Vagina (tissue), 2 donors: Measurements from ENCODE around the gene ERC2. TPM values are rescaled to one million over a fixed set of nuclear protein-coding genes. Genes with fewer than 3 reads are reported as not detected.
"Not testable (repeated sequence)": the region's sequence is repeated elsewhere in the genome, so short reads cannot be mapped to it uniquely, and the experiment has no call there.

Source experiments
- DNase-seq, 2 donors: peaks; one replicate each; pipeline ENCODE4 v3.0.0-alpha.2; 2017; ENCODE audit errors: extremely low spot score in 2 of 2
- H3K27ac ChIP-seq: fragments of 200-600 bp; sonication (generic); one replicate; pipeline ENCODE4 v1.5.1; 2019
- H3K27me3 ChIP-seq: fragments of 200-600 bp; sonication (generic); one replicate; pipeline ENCODE4 v1.5.1; 2019
- H3K36me3 ChIP-seq, 2 donors: fragments of 200-600 bp; sonication (generic); one replicate each; pipeline ENCODE4 v1.5.1; 2017 to 2019
- H3K4me1 ChIP-seq: fragments of 200-600 bp; sonication (generic); one replicate; pipeline ENCODE4 v1.5.1; 2019
- H3K4me3 ChIP-seq, 2 donors: fragments of 200-600 bp; sonication (generic); 1 replicate in 1 of 2; 2 replicates in 1 of 2; pipeline ENCODE4 v1.5.1; 2016 to 2019
- H3K9me3 ChIP-seq: fragments of 200-600 bp; sonication (generic); one replicate; pipeline ENCODE4 v1.5.1; 2019
- CTCF ChIP-seq, 3 experiments: fragments of 450-650 bp in 2 of 3; fragments of 200-600 bp in 1 of 3; sonication (generic) in 1 of 3; IDR thresholded peaks; one replicate each; pipeline ENCODE4 v1.5.1; 2017 to 2019; ENCODE audit warnings: antibody characterized with exemption in 3 of 3, mild to moderate bottlenecking in 2 of 3, moderate library complexity in 2 of 3
- POLR2A ChIP-seq, 2 donors: fragments of 450-650 bp; IDR thresholded peaks; one replicate each; pipeline ENCODE4 v1.6.1; 2017; ENCODE audit warnings: antibody characterized with exemption in 2 of 2, mild to moderate bottlenecking in 2 of 2, moderate library complexity in 2 of 2
- POLR2AphosphoS5 ChIP-seq, 2 donors: sonication (generic); formaldehyde crosslinking; IDR thresholded peaks; one replicate each; pipeline ENCODE4 v1.9.0; 2017; ENCODE audit warnings: antibody characterized with exemption in 2 of 2, mild to moderate bottlenecking in 2 of 2, low read depth in 1 of 2; ENCODE audit not compliant: insufficient read depth in 1 of 2
- intact Hi-C: fragments of 100-400 bp; cut with DNase I; formaldehyde crosslinking; loops from one replicate; pipeline ENCODE4 v1.15.1; 2023
- total RNA-seq: library from RNA; depleted of rRNA; stranded (reverse); fragments of >200 nt; gene quantifications from one replicate; pipeline ENCODE4 v1.2.3, GENCODE V29; 2016

ERC2 gene
- total RNA-seq, 1 donor from 2014 or later, result 1.2 TPM

- Histone ChIP-seq H3K27ac (no peak overlapping the region), H3K9me3 (no peaks in the 10 kb centered on the region), H3K27me3 (no peaks in the 10 kb centered on the region), H3K36me3 (no peaks in the 10 kb centered on the region), H3K4me1 (no peaks in the 10 kb centered on the region), H3K4me3 (no peak overlapping the region)
- intact Hi-C loops, result no loop called here
- DNase-seq, result no peak
- TF ChIP-seq POLR2AphosphoS5 (IDR thresholded peaks at IDR 0.05; ENCODE audit: insufficient read depth in 1 of 2, low read depth in 1 of 2) (no peak), POLR2A (IDR thresholded peaks at IDR 0.05) (no peak), CTCF (IDR thresholded peaks at IDR 0.05) (no peak)
Observed at GRCh38 chr3:55852326-55852725, 615.9 kb downstream of the ERC2 start.

DNA sequence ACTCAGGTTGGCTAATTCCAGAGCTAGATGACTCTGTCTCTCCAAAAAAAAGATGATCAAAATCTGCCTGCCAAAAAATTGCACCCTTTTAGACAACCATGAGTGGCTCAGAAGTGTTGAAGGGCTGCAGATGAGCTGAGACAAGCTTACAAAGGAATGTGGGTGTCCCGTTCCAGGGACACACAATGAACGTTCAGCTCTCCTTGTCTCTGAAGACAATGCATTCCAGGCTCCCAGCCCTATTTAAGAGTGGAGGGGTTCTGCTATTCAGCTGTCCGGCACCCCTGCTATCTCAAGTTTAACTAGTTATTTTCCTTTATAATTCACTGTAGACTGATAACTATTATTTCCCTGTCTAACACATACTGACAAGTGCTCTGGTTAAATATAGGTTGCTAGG is 626.1 kb downstream of the ERC2 start:
- H3K27ac ChIP-seq, result no peak overlapping the region
- intact Hi-C loops, result no loop called here
- TF ChIP-seq POLR2AphosphoS5 (IDR thresholded peaks at IDR 0.05; ENCODE audit: insufficient read depth in 1 of 2, low read depth in 1 of 2) (no peak), CTCF (IDR thresholded peaks at IDR 0.05) (no peak), POLR2A (IDR thresholded peaks at IDR 0.05) (no peak)

DNA sequence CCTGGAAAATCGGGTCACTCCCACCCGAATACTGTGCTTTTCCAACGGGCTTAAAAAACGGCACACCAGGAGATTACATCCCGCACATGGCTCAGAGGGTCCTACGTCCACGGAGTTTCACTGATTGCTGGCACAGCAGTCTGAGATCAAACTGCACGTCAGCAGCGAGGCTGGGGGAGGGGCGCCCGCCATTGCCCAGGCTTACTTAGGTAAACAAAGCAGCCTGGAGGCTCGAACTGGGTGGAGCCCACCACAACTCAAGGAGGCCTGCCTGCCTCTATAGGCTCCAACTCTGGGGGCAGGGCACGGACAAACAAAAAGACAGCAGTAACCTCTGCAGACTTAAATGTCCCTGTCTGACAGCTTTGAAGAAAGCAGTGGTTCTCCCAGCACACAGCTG is 636.4 kb downstream of the ERC2 start:
- intact Hi-C loops, result not testable (repeated sequence)

More for the DNA sequence above, 626.1 kb downstream of the ERC2 start:
- H3K27me3 ChIP-seq, result no peaks in the 10 kb centered on the region
- no peak overlapping the region for H3K4me3 ChIP-seq
- no peak for DNase-seq
- H3K4me1 ChIP-seq, result no peaks in the 10 kb centered on the region
- H3K36me3 ChIP-seq, result no peaks in the 10 kb centered on the region
- H3K9me3 ChIP-seq, result no peaks in the 10 kb centered on the region

GRCh38 chr3:55828712-55829111 is 639.6 kb downstream of the ERC2 start:
- no peak for TF ChIP-seq POLR2A (IDR thresholded peaks at IDR 0.05)
- TF ChIP-seq POLR2AphosphoS5 (IDR thresholded peaks at IDR 0.05; ENCODE audit: insufficient read depth in 1 of 2, low read depth in 1 of 2), result no peak
- no peak for TF ChIP-seq CTCF (IDR thresholded peaks at IDR 0.05)
- H3K4me1 ChIP-seq, result no peaks in the 10 kb centered on the region
- no peaks in the 10 kb centered on the region for H3K9me3 ChIP-seq
- H3K36me3 ChIP-seq, result no peaks in the 10 kb centered on the region
- no peaks in the 10 kb centered on the region for H3K27me3 ChIP-seq
- H3K27ac ChIP-seq, result no peak overlapping the region
- DNase-seq, result no peak
- H3K4me3 ChIP-seq, result no peak overlapping the region
- intact Hi-C loops, result no loop called here

More for the DNA sequence above, 636.4 kb downstream of the ERC2 start:
- not testable (repeated sequence) for H3K9me3 ChIP-seq, H3K4me3 ChIP-seq, DNase-seq, H3K27ac ChIP-seq, H3K36me3 ChIP-seq, H3K4me1 ChIP-seq, H3K27me3 ChIP-seq

GRCh38 chr3:55827786-55828185 is 640.5 kb downstream of the ERC2 start:
- no peak for TF ChIP-seq POLR2A (IDR thresholded peaks at IDR 0.05)
- no peak for TF ChIP-seq CTCF (IDR thresholded peaks at IDR 0.05)
- no peak for TF ChIP-seq POLR2AphosphoS5 (IDR thresholded peaks at IDR 0.05; ENCODE audit: insufficient read depth in 1 of 2, low read depth in 1 of 2)
- no peaks in the 10 kb centered on the region for H3K4me1 ChIP-seq
- H3K27me3 ChIP-seq, result no peaks in the 10 kb centered on the region
- no peak overlapping the region for H3K27ac ChIP-seq
- no peak for DNase-seq
- H3K4me3 ChIP-seq, result no peak overlapping the region
- no peaks in the 10 kb centered on the region for H3K9me3 ChIP-seq
- H3K36me3 ChIP-seq, result no peaks in the 10 kb centered on the region
- intact Hi-C loops, result no loop called here
